Measurements from ENCODE around the gene SEZ6L2.
"Not testable (repeated sequence)": the region's sequence is repeated elsewhere in the genome, so short reads cannot be mapped to it uniquely, and the experiment has no call there.

SEZ6L2 gene

DNA sequence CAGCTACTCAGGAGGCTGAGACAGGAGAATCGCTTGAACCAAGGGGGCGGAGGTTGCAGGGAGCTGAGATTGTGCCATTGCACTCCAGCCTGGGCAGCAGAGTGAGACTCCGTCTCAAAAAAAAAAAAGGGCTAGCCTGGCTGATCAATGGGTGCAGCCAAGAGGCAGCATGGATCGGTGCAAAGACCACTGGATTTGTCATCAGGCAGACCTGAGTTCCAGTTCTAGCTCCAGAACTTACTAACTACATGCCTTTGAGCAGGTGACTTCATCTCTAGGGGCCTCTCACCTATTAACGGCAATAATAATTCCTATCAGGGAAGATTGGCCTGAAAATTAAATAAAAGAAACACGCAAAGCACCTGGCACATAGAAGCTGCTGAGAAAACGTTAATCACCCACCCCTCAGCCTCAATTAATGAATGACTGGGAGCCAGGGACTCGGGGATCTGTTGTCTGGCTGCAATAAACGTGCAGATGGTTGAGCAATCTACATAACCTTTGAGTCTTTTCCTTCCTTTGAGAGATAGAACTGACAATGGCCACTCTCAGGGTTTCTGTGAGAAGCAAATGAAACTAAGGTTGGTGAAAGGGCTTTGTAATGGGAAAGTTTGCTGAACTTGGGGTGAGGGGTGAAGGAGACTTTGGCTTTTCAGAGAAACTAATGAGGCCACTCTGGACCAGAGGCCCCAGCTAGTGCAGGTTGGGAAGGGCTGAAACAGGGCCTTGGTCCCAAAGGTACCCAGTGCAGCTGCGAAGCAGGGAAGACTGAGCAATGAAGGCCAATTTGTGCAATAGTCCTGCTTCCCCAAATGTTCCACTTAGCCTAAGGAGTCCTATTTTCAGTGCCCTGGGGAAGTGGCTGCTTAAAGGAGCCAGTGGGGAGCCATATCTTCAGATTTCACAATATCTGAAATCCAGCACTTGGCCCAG is 7.6 kb downstream of the SEZ6L2 start:
- Histone ChIP-seq H3K9ac (no peak overlapping the region), H3K27ac (no peak overlapping the region), H3K36me3 (no peaks in the 10 kb centered on the region), H3K27me3 (0 out of 2 replicates have a peak, but pooled peaks cover 3% of the 10 kb centered on the region), H3K4me3 (no peak overlapping the region), H3K4me1 (no peaks in the 10 kb centered on the region), H3K9me3 (no peaks in the 10 kb centered on the region), H4K20me1 (no peaks in the 10 kb centered on the region; the same call in 1 of the 2 replicates), H3K4me2 (no peak overlapping the region)
- TF ChIP-seq Cebpa-rat (IDR thresholded peaks at IDR 0.05), result no peak

DNA sequence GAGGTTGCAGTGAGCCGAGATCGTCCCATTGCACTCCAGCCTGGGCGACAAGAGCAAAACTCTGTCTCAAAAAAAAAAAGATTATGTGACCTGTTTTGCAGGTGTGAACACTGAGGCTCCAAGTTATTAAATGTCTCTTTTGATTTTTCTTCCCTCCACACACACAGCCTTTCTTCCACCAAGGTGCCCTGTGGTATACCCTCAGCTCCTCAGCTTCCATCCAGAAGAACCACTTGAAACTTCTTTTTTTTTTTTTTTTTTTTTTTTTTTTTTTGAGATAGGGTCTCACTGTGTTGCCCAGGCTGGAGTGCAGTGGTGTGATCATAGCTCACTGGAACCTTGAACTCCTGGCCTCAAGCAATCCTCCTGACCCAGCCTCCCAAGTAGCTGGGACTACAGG is 10.0 kb downstream of the SEZ6L2 start:
- H3K4me1 ChIP-seq, H3K27me3 ChIP-seq: not testable (repeated sequence)

DNA sequence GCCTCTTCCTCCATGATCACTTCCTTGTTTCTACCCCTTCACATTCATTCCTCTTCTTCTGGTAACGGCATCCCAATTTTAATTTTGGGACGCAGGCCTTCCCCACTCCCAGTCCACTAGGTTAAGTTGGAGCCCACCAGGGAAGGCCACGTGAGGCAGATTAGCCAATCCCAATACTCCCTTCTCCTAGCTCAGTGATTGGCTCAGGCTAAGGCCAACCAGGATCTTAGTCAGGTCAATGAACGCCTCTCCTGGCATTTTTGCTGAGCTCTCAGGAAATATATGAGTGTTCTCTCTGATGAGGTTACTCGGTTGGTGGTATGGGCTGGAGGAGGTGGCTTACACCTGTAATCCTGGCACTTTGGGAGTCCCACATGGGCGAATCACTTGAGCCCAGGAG is 15.4 kb downstream of the SEZ6L2 start:
- H3K27me3 ChIP-seq, result no peaks in the 10 kb centered on the region

More for the DNA sequence above, 10.0 kb downstream of the SEZ6L2 start:
- H4K20me1 ChIP-seq, H3K4me3 ChIP-seq, H3K4me2 ChIP-seq, H3K9ac ChIP-seq, H3K27ac ChIP-seq, H3K9me3 ChIP-seq, H3K36me3 ChIP-seq: not testable (repeated sequence)

GRCh38 chr16:29881050-29881449 is 18.3 kb downstream of the SEZ6L2 start:
- Histone ChIP-seq H3K4me2 (no peak overlapping the region), H3K4me3 (no peak overlapping the region), H4K20me1 (no peaks in the 10 kb centered on the region), H3K27me3 (peaks cover 21% of the 10 kb centered on the region), H3K27ac (no peak overlapping the region), H3K9ac (no peak overlapping the region), H3K36me3 (no peaks in the 10 kb centered on the region), H3K4me1 (no peaks in the 10 kb centered on the region), H3K9me3 (no peaks in the 10 kb centered on the region)
- TF ChIP-seq Cebpa-rat (IDR thresholded peaks at IDR 0.05), result no peak

More for the DNA sequence above, 15.4 kb downstream of the SEZ6L2 start:
- Histone ChIP-seq H3K27ac (no peak overlapping the region), H3K9me3 (no peaks in the 10 kb centered on the region), H3K4me1 (no peaks in the 10 kb centered on the region), H4K20me1 (no peaks in the 10 kb centered on the region), H3K4me3 (no peak overlapping the region), H3K36me3 (no peaks in the 10 kb centered on the region), H3K4me2 (no peak overlapping the region), H3K9ac (no peak overlapping the region)
- no peak for TF ChIP-seq Cebpa-rat (IDR thresholded peaks at IDR 0.05)

DNA sequence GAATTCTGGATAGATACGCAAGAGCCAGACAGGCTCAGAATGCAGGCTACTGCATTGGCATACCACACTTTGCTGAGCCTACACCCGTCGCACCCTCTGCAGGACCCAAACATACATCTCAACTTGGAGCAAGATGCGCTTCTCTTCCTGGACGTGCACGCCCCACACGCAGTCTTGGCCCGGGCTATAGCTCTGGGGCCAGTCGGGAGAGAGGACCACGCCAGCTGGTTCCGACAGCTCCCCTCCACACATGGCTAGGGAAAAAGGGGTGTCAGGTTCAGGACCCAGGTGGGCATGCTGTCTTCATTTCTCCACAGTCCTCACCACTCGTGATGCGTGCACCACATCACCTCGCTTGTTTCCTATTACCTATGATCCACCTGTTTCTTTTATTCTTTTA is 21.2 kb downstream of the SEZ6L2 start:
- peaks cover 34% of the 10 kb centered on the region for H3K27me3 ChIP-seq
- H3K4me1 ChIP-seq, result no peaks in the 10 kb centered on the region
- TF ChIP-seq Cebpa-rat (IDR thresholded peaks at IDR 0.05), result no peak
- H3K27ac ChIP-seq, result no peak overlapping the region
- H3K4me3 ChIP-seq, result no peak overlapping the region
- H3K9ac ChIP-seq, result no peak overlapping the region
- no peaks in the 10 kb centered on the region for H4K20me1 ChIP-seq
- H3K4me2 ChIP-seq, result no peak overlapping the region
- no peaks in the 10 kb centered on the region for H3K36me3 ChIP-seq
- H3K9me3 ChIP-seq, result no peaks in the 10 kb centered on the region

GRCh38 chr16:29877266-29877961 is 21.9 kb downstream of the SEZ6L2 start:
- Histone ChIP-seq H4K20me1 (no peaks in the 10 kb centered on the region), H3K36me3 (no peaks in the 10 kb centered on the region), H3K27me3 (peaks cover 34% of the 10 kb centered on the region), H3K4me1 (no peaks in the 10 kb centered on the region), H3K27ac (no peak overlapping the region), H3K4me3 (no peak overlapping the region), H3K9ac (no peak overlapping the region), H3K4me2 (no peak overlapping the region), H3K9me3 (no peaks in the 10 kb centered on the region)
- no peak for TF ChIP-seq Cebpa-rat (IDR thresholded peaks at IDR 0.05)

DNA sequence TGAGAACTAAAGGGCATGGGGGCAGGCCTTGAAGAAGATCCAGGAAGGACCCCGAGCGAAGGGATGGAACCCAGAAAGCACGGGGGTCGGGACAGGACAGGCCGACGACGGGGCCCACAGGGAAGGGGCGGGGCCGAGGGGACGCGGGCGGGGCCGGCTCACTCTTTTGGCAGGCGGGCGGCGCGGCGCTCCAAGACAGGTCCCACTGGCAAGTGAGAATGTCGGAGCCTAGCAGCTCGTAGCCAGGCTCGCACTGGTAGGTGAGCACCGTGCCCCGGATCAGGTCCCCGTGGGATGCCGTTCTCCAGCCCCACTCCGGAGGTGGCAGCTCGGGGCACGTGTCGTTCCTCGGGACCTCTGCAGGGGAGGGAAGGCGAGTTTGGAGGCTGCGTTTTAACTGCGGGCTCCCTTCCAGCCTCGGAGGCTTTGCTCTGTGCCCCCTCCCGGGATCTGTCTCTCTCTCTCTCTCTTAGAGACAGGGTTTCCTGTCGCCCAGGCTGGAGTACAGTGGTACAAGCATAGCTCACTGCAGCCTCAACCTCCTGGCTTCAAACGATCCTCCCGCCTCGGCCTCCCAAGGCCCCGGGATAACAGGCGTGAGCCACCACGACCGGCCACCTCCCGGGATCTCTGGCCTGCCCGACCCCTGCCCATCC is 22.6 kb downstream of the SEZ6L2 start:
- H4K20me1 ChIP-seq, result no peaks in the 10 kb centered on the region
- H3K27ac ChIP-seq, result no peak overlapping the region
- no peak overlapping the region for H3K4me2 ChIP-seq
- peaks cover 34% of the 10 kb centered on the region for H3K27me3 ChIP-seq
- TF ChIP-seq Cebpa-rat (IDR thresholded peaks at IDR 0.05), result no peak
- no peaks in the 10 kb centered on the region for H3K36me3 ChIP-seq
- no peaks in the 10 kb centered on the region for H3K9me3 ChIP-seq
- H3K4me3 ChIP-seq, result no peak overlapping the region
- H3K9ac ChIP-seq, result no peak overlapping the region
- H3K4me1 ChIP-seq, result no peaks in the 10 kb centered on the region

GRCh38 chr16:29876217-29876593 is 23.1 kb downstream of the SEZ6L2 start:
- H3K4me1 ChIP-seq, result no peaks in the 10 kb centered on the region
- H3K4me3 ChIP-seq, result no peak overlapping the region
- H3K36me3 ChIP-seq, result no peaks in the 10 kb centered on the region
- H3K4me2 ChIP-seq, result no peak overlapping the region
- H3K27ac ChIP-seq, result no peak overlapping the region
- H4K20me1 ChIP-seq, result no peaks in the 10 kb centered on the region
- no peak overlapping the region for H3K9ac ChIP-seq
- H3K9me3 ChIP-seq, result no peaks in the 10 kb centered on the region
- H3K27me3 ChIP-seq, result peaks cover 34% of the 10 kb centered on the region
- no peak for TF ChIP-seq Cebpa-rat (IDR thresholded peaks at IDR 0.05)

GRCh38 chr16:29875206-29875605 is 24.1 kb downstream of the SEZ6L2 start:
- Histone ChIP-seq H3K4me1 (no peaks in the 10 kb centered on the region), H3K27ac (no peak overlapping the region), H3K9ac (no peak overlapping the region), H3K4me2 (no peak overlapping the region), H3K9me3 (no peaks in the 10 kb centered on the region), H3K36me3 (no peaks in the 10 kb centered on the region), H3K27me3 (peaks cover 34% of the 10 kb centered on the region), H3K4me3 (no peak overlapping the region), H4K20me1 (no peaks in the 10 kb centered on the region)
- TF ChIP-seq Cebpa-rat (IDR thresholded peaks at IDR 0.05), result no peak

GRCh38 chr16:29873319-29873718 is 26.0 kb downstream of the SEZ6L2 start:
- Histone ChIP-seq H3K27me3 (peaks cover 34% of the 10 kb centered on the region), H3K36me3 (no peaks in the 10 kb centered on the region), H3K4me2 (no peak overlapping the region), H3K9me3 (no peaks in the 10 kb centered on the region), H3K9ac (no peak overlapping the region), H3K27ac (no peak overlapping the region), H3K4me3 (no peak overlapping the region), H4K20me1 (no peaks in the 10 kb centered on the region), H3K4me1 (no peaks in the 10 kb centered on the region)
- TF ChIP-seq Cebpa-rat (IDR thresholded peaks at IDR 0.05), result no peak

Data from BLaER1 (cell line).